ENCODE data around the gene DVL1. TPM values are rescaled to one million over a fixed set of nuclear protein-coding genes. Genes with fewer than 3 reads are reported as not detected.

DVL1 gene
- total and polyA plus RNA-seq, 2 of the 13 experiments (the other 11 are each of a cell fraction or from before 2014, with no cell fraction given): 30.8 to 60.4 TPM

- peak; percentile 80 for DNase-seq (ENCODE audit: low spot score)
- in situ Hi-C loops (cut with HindIII; ENCODE audit: extremely low pct_ligation_motif_present, low pct_unique_long_range_greater_than_20kb): no loop called here
- peaks cover 15% of the 10 kb centered on the region for H3K79me2 ChIP-seq (ENCODE audit: insufficient read depth, low read length)
- ChIA-PET POLR2A (no interaction called here), CTCF (ENCODE audit: low intra/inter-chr PET ratio, low total read pairs) (no interaction called here)
- BruUV-seq (replicated peaks): no TSS peak
- H3K4me2 ChIP-seq (ENCODE audit: low read depth, low read length): peak within 1 kb of the TSS; percentile 98
- peaks cover 37% of the 10 kb centered on the region for H3K4me1 ChIP-seq (ENCODE audit: insufficient read depth, low read length)
- no peaks in the 10 kb centered on the region for H3K27me3 ChIP-seq (ENCODE audit: control insufficient read depth in 1 of 2, insufficient read depth in 2 of 2, low read length in 2 of 2)
- peaks cover 5 to 23% of the 10 kb centered on the region in 2 experiments; a peak in 2 of 5 replicates for H3K36me3 ChIP-seq (replicated peaks in 1 of 2; ENCODE audit: control insufficient read depth in 1 of 2, insufficient read depth in 2 of 2, low read length in 2 of 2)
- ATAC-seq: peak; percentile 26
- H3K9ac ChIP-seq (ENCODE audit: insufficient read depth, low read depth, low read length): peak within 1 kb of the TSS; percentile 88
- no peak for FAIRE-seq
- WGBS (ENCODE audit: low lambda C conversion rate): no CpG with 5 or more reads among the region's 131 CpGs
- peak within 1 kb of the TSS; percentile 42 for H2AFZ ChIP-seq (ENCODE audit: low read length)
- H3K27ac ChIP-seq (ENCODE audit: extremely low read length, insufficient read depth, low read length): peak within 1 kb of the TSS; percentile 90
- H4K20me1 ChIP-seq (ENCODE audit: insufficient read depth, low read length): no peaks in the 10 kb centered on the region; the same call in 1 of the 2 replicates
- no peaks in the 10 kb centered on the region for H3K9me3 ChIP-seq (ENCODE audit: low read length)
- intact Hi-C loops (cut with micrococcal nuclease; ENCODE audit: unreplicated experiment): no loop called here
- peak within 1 kb of the TSS; percentile 77 to 93 (median 91) for H3K4me3 ChIP-seq (replicated peaks in 1 of 3; ENCODE audit: insufficient read depth in 1 of 3, low read depth in 2 of 3, low read length in 3 of 3)
- TF ChIP-seq ZNF142 (CRISPR knock-in tag; IDR thresholded peaks at IDR 0.05): peak; percentile 99
- peak; percentile 86 for TF ChIP-seq GABPB1 (CRISPR knock-in tag; IDR thresholded peaks at IDR 0.05)
- 0 out of 2 replicates have a peak, but pooled peaks have one; percentile 6 for TF ChIP-seq ZMYM3 (CRISPR knock-in tag; IDR thresholded peaks at IDR 0.05)
- peak; percentile 13; the same call in 1 of the 2 replicates for TF ChIP-seq TFE3 (CRISPR knock-in tag; IDR thresholded peaks at IDR 0.05)
- peak; percentile 47 for TF ChIP-seq PAXIP1 (CRISPR knock-in tag; conservative IDR thresholded peaks at IDR 0.05)
- TF ChIP-seq KAT7 (CRISPR knock-in tag; IDR thresholded peaks at IDR 0.05; ENCODE audit: borderline replicate concordance): peak; percentile 13; the same call in 1 of the 2 replicates
- peak; percentile 86 for TF ChIP-seq ZNF574 (CRISPR knock-in tag; IDR thresholded peaks at IDR 0.05)
- TF ChIP-seq MEIS2 (CRISPR knock-in tag; IDR thresholded peaks at IDR 0.05): peak; percentile 90
Observed at GRCh38 chr1:1307923-1308755, 41.1 kb downstream of the DVL1 start, which contains the start of the genes ACAP3 and PUSL1. Gene ACAP3, minus strand, starts transcription at chr1:1307930. Its CDS starts 115 bp downstream, at chr1:1307815. Gene PUSL1, plus strand, starts transcription at chr1:1308597. Its CDS starts 47 bp downstream, at chr1:1308644.

All from HepG2 (cell line).